Immature natural killer cell (primary cell): ENCODE results near the gene JHY. TPM values are rescaled to one million over a fixed set of nuclear protein-coding genes. Genes with fewer than 3 reads are reported as not detected.

ENCODE experiments used
- DNase-seq, 3 donors: peaks; one replicate each; pipeline ENCODE4 v3.0.0; 2022; ENCODE audit warnings: mixed read lengths in 1 of 3
- H3K27ac Mint-ChIP-seq, 6 donors: one replicate each; pipeline ENCODE4 v1.8.0; 2020; ENCODE audit warnings: mixed read lengths in 6 of 6, mild to moderate bottlenecking in 5 of 6, inconsistent platforms in 4 of 6, moderate library complexity in 3 of 6
- H3K27me3 Mint-ChIP-seq, 3 donors: one replicate each; pipeline ENCODE4 v1.8.0; 2020 to 2021; ENCODE audit warnings: low read depth in 3 of 3, mild to moderate bottlenecking in 3 of 3, mixed read lengths in 3 of 3, moderate library complexity in 3 of 3, inconsistent platforms in 1 of 3
- H3K36me3 Mint-ChIP-seq, 3 donors: one replicate each; pipeline ENCODE4 v1.8.0; 2020; ENCODE audit warnings: mixed read lengths in 3 of 3, inconsistent platforms in 2 of 3, mild to moderate bottlenecking in 2 of 3
- H3K4me1 Mint-ChIP-seq, 2 donors: one replicate each; pipeline ENCODE4 v1.8.0; 2020; ENCODE audit warnings: inconsistent platforms in 2 of 2, mild to moderate bottlenecking in 2 of 2, mixed read lengths in 2 of 2, moderate library complexity in 1 of 2
- H3K4me3 Mint-ChIP-seq, 5 donors: one replicate each; pipeline ENCODE4 v1.8.0; 2020; ENCODE audit warnings: mild to moderate bottlenecking in 5 of 5, mixed read lengths in 5 of 5, inconsistent platforms in 3 of 5, moderate library complexity in 3 of 5
- H3K9me3 Mint-ChIP-seq, 6 donors: one replicate each; pipeline ENCODE4 v1.8.0; 2020; ENCODE audit warnings: mild to moderate bottlenecking in 6 of 6, mixed read lengths in 6 of 6, inconsistent platforms in 4 of 6, moderate library complexity in 3 of 6
- polyA plus RNA-seq, 3 donors: library from polyadenylated mRNA; unstranded; fragments of 300-500 nt; fragmentation: Illumina TruSeq; gene quantifications; one replicate each; pipeline ENCODE4 v1.2.3, GENCODE V29; 2021

The JHY gene
- polyA plus RNA-seq, 3 donors from 2014 or later: 1.6 to 3.3 (median 1.7) TPM

DNA sequence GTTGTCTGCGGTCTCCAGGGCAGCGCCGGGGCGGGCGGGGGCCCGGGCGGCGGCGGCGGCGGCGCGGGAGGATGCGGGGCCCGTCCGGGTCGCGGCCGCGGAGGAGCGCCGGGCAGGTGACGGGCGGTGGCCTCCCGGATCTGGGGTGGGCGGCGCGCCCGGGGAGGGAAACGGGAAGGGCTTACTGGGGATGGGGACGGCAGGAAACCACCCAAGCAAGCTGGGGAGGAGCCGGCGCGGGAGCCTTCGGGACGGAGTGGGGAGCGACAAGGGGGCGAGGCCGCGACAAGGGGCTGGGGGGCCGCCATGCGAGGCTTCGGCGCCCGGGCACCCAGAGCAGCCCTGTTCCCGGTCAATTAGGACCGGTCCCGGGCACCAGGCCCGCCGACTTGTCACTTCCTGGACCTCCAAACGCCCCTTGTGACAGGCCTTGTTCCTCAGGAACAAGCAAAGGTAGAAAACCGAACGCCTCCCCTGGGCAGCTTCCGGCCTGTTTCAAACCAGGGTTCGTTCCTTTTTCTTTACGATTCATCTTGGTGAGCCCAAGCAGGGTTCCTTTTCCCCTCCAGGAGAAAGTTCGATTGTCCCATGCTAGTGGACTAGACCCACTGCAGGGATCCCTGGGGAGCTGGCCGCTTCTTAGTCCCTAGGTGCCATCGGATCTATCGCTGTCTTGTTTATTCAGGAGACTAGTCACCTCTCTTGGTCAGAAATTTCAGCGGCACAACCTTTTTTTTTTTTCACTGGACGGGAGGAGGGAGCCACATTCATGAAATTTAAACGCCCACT lies 492 bp downstream of the JHY start:
- peaks cover 0 to 4% (median 0%) of the 10 kb centered on the region in 3 donors for H3K36me3 Mint-ChIP-seq

DNA sequence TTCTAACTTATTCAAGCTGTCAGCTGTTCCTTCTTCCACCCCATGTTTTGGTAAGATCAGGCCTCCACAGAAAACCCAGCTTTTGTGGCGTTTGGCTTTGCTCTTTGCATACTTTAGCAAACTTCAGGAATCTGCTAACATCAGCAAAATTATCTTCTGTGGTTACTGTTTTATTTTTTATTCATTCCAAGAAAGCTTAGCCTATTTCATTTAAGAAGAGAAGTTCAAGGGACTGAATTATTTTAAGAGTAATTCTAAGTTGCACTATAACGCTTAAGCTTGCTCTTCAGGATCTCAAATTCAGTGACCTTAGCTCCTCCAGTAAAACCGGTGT lies 1.1 kb downstream of the JHY start:
- Mint-ChIP-seq H3K36me3 (peaks cover 0 to 4% (median 0%) of the 10 kb centered on the region in 3 donors), H3K4me1 (peaks cover 12 to 17% of the 10 kb centered on the region in 2 donors), H3K27ac (peak overlapping the region; percentile 54 to 89 (median 83)), H3K4me3 (peak overlapping the region; percentile 82 to 89 (median 85)), H3K27me3 (peaks cover 1 to 7% (median 5%) of the 10 kb centered on the region in 3 donors), H3K9me3 (no peaks in the 10 kb centered on the region)
- no peak for DNase-seq

More for the DNA sequence above, 492 bp downstream of the JHY start:
- peak; percentile 36 to 46 (median 41) for DNase-seq
- H3K27ac Mint-ChIP-seq: peak overlapping the region; percentile 54 to 89 (median 83)
- H3K4me3 Mint-ChIP-seq: peak overlapping the region; percentile 82 to 90 (median 85)
- H3K9me3 Mint-ChIP-seq: no peaks in the 10 kb centered on the region
- H3K27me3 Mint-ChIP-seq: peaks cover 1 to 7% (median 5%) of the 10 kb centered on the region in 3 donors
- H3K4me1 Mint-ChIP-seq: peaks cover 12 to 22% of the 10 kb centered on the region in 2 donors

DNA sequence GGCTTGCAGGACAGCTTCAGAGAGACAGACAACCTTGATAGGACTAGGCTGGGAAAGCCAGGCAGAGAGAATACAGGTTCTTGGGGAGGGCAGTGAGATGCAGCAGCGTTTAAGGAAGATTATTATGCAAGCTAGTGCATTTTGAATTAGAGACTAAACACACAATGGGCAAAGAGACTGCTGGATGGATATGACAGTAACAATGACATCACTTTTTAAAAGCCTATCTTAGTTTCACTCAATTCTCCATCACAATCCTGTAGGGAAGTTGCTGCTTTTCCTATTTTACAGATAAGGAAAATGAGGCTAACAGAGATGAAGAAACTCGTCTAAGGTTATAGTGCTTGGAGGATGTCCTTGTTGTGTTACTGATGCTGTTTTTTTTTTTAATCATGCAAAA lies 5.6 kb downstream of the JHY start:
- H3K27ac Mint-ChIP-seq: no peak overlapping the region
- DNase-seq: no peak
- H3K4me1 Mint-ChIP-seq: peaks cover 7 to 8% of the 10 kb centered on the region in 2 donors
- no peak overlapping the region for H3K4me3 Mint-ChIP-seq
- H3K9me3 Mint-ChIP-seq: no peaks in the 10 kb centered on the region
- H3K36me3 Mint-ChIP-seq: peaks cover 0 to 4% (median 0%) of the 10 kb centered on the region in 3 donors
- H3K27me3 Mint-ChIP-seq: peaks cover 0 to 2% (median 0%) of the 10 kb centered on the region in 3 donors

DNA sequence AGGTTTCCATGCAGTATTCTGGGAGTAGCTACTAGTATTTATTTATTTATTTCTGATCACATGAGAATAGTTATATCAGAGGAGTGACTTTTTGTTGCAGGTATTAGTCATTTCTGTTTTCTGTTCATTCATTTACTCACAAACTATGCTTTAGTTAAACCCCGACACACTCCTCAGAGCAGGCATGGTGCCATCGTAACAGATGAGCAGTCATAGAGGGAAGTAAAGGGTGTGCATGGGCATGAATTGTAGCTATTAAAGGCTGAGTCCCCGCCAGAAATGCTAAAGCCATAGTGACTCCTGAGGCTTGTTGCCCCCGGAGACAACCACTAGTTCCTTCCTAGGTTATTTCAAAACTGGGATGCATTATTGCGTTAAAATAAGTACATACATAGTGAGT lies 10.6 kb downstream of the JHY start:
- no peak for DNase-seq
- Mint-ChIP-seq H3K4me3 (no peak overlapping the region), H3K36me3 (no peaks in the 10 kb centered on the region), H3K4me1 (no peaks in the 10 kb centered on the region), H3K9me3 (no peaks in the 10 kb centered on the region), H3K27ac (no peak overlapping the region), H3K27me3 (no peaks in the 10 kb centered on the region)

DNA sequence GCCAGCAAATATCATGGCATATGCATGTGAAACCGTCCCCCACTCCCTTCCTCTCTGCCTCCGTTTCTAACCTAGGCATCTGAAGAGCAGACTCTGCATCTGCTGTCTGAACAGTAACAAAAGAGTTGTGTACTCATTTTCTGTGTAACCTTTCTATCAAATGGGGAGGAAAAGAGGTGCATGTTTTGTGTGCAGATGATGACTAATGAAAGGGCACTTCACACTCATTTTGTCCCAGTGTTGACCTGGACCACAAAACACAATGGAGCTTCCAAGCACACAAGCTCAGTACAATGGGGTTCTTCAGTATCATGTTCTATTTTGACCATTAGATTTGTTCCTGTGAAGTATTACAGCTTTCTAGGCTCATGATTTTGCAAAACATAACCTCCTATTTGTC lies 13.0 kb downstream of the JHY start:
- no peak for DNase-seq
- Mint-ChIP-seq H3K4me1 (no peaks in the 10 kb centered on the region), H3K36me3 (no peaks in the 10 kb centered on the region), H3K27me3 (peaks cover 0 to 2% (median 0%) of the 10 kb centered on the region in 3 donors), H3K27ac (no peak overlapping the region), H3K4me3 (no peak overlapping the region), H3K9me3 (no peaks in the 10 kb centered on the region)

DNA sequence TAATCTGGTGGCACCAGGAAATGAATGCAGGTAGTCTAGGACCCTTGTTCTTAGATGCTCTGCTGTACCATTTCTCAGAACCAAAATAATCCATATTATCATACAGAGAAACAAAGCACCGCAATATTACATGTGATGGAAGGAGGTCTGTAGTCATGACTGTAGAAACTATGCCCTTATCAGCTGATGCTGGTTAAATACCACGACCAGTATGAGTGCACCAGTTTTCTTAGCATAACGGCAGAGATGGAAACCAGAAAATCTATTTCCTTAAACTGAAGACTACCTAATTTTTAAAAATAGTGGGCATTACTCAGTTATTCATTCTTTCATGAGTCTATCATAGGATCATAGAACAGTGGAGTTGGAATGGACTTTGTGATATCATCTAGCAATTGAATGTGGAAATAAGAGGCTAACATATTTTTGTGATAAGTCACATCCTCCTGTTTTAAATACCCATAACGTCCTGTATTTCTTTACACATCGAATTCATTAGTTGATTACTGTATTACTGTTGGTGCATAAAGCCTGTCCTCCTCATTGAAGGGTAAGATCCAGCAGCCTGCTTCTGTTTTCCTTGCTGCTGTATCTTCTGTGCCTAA lies 15.1 kb downstream of the JHY start:
- no peaks in the 10 kb centered on the region for H3K9me3 Mint-ChIP-seq
- no peak overlapping the region for H3K4me3 Mint-ChIP-seq
- no peak overlapping the region for H3K27ac Mint-ChIP-seq
- DNase-seq: no peak
- no peaks in the 10 kb centered on the region for H3K36me3 Mint-ChIP-seq
- H3K4me1 Mint-ChIP-seq: no peaks in the 10 kb centered on the region
- peaks cover 0 to 2% (median 0%) of the 10 kb centered on the region in 3 donors for H3K27me3 Mint-ChIP-seq

DNA sequence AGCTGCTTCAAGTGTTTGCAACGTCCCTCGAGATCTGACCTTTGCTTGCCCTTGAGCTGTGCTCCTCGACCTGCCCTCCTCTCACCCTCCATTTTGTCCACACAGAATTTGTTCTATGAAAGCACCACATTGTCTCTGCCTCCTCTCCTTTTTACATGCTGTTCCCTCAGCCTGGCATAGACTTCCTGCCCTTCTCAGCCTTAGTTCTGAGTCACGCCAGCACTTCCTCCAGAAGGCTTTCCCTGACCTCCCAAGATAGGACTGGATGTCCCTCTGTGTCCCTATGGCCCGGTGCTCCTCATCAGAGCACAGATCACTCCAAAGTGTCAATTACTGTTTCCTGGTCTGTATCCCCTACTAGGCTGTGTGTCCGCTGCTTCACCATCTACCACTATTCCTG lies 16.2 kb downstream of the JHY start:
- no peaks in the 10 kb centered on the region for H3K36me3 Mint-ChIP-seq

DNA sequence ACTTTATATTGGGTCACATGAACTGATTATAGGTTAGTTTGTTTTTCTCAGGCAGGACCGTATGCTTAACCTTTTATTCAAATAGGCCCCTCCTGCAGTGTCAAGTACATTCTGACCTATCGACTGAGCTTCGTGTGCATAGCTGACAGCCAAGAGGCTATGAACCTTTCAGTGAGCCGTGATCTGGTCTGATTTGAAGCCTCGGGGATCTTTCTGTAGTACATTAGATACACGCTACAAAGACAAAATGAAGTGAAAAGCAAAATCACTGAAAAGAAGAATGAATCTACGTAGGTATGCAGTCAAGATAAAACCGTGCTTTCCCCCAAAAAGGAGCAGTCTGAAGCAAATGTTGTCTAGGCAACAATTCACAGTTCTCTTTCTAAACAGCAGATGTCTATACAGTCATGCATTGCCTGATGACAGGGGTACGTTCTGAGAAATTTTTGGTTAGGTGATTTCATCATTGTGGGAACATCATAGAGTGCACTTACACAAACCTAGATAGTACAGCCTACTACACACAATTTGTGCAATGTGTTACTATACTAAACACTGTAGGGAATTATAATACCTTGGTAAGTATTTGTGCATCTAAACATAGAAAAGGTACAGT lies 18.1 kb downstream of the JHY start:
- no peak overlapping the region for H3K27ac Mint-ChIP-seq
- peaks cover 0 to 2% (median 0%) of the 10 kb centered on the region in 3 donors for H3K27me3 Mint-ChIP-seq
- no peaks in the 10 kb centered on the region for H3K36me3 Mint-ChIP-seq
- no peaks in the 10 kb centered on the region for H3K4me1 Mint-ChIP-seq
- no peaks in the 10 kb centered on the region for H3K9me3 Mint-ChIP-seq
- DNase-seq: no peak
- H3K4me3 Mint-ChIP-seq: no peak overlapping the region

More for the DNA sequence above, 16.2 kb downstream of the JHY start:
- Mint-ChIP-seq H3K27ac (no peak overlapping the region), H3K27me3 (peaks cover 0 to 2% (median 0%) of the 10 kb centered on the region in 3 donors), H3K9me3 (no peaks in the 10 kb centered on the region), H3K4me3 (no peak overlapping the region), H3K4me1 (no peaks in the 10 kb centered on the region)
- no peak for DNase-seq

DNA sequence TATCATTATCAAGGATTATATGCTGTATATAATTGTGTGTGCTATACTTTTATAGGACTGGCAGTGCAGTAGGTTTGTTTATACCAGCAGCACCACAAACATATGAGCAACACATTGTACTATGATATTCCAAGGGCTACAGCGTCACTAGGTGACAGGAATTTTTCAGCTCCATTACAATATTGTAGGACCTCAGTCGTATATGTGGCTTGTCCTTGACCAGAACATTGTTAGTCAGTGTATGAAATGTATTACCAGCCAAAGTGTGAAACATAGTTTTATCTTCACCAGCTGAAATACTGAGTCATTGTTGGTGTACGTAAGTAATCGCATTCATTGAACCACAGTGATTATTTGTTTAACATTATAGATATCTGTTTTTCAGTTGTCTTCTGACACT lies 20.4 kb downstream of the JHY start:
- no peak overlapping the region for H3K27ac Mint-ChIP-seq
- no peaks in the 10 kb centered on the region for H3K9me3 Mint-ChIP-seq
- no peak overlapping the region for H3K4me3 Mint-ChIP-seq
- peaks cover 0 to 5% (median 0%) of the 10 kb centered on the region in 3 donors for H3K27me3 Mint-ChIP-seq
- DNase-seq: no peak
- no peaks in the 10 kb centered on the region for H3K4me1 Mint-ChIP-seq
- H3K36me3 Mint-ChIP-seq: no peaks in the 10 kb centered on the region

DNA sequence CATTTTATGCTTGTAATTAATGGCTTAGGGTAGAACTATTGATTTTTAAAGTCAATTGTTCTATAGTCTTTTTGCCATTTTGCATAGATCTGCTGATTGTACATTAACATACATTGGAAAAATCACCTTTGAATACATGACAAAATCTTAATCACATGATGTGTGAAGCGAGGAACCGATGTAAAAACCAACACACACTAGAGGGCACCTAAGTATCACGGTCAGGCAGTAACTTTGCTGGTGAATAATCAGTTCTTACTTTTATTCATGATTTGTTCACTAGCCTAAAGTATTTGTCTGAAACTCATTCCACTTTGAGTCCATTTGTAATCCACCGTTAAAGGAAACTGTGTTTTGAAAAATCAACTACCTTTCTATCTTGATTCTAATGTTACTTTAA lies 28.2 kb downstream of the JHY start:
- Mint-ChIP-seq H3K4me1 (no peaks in the 10 kb centered on the region), H3K36me3 (no peaks in the 10 kb centered on the region), H3K4me3 (no peak overlapping the region), H3K27me3 (peaks cover 0 to 6% (median 3%) of the 10 kb centered on the region in 3 donors), H3K27ac (no peak overlapping the region), H3K9me3 (no peaks in the 10 kb centered on the region)
- DNase-seq: peak in 1 of 3 donors; percentile 3

DNA sequence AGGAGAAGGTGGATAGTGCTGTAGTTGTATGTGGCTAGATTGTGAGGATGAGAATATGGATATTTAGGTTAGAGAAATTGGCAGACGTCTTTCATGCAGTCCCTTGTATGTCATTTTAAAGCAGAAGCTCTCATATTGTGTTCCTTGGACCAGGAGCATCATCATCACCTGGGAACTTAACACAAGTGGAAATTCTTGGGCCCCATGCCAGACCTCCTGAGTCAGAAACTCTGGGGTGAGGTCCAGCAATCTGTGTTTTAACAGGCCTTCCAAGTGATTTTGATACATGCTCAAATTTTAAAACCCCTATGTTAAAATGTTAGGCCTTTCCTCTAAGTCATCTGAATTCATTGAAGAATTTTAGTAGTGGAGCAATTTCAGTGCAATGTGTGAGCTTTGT lies 34.8 kb downstream of the JHY start:
- no peak for DNase-seq
- no peaks in the 10 kb centered on the region for H3K4me1 Mint-ChIP-seq
- no peak overlapping the region for H3K4me3 Mint-ChIP-seq
- peaks cover 0 to 2% (median 0%) of the 10 kb centered on the region in 3 donors for H3K27me3 Mint-ChIP-seq
- peaks cover 0 to 4% (median 0%) of the 10 kb centered on the region in 3 donors for H3K36me3 Mint-ChIP-seq
- no peak overlapping the region for H3K27ac Mint-ChIP-seq
- no peaks in the 10 kb centered on the region for H3K9me3 Mint-ChIP-seq

DNA sequence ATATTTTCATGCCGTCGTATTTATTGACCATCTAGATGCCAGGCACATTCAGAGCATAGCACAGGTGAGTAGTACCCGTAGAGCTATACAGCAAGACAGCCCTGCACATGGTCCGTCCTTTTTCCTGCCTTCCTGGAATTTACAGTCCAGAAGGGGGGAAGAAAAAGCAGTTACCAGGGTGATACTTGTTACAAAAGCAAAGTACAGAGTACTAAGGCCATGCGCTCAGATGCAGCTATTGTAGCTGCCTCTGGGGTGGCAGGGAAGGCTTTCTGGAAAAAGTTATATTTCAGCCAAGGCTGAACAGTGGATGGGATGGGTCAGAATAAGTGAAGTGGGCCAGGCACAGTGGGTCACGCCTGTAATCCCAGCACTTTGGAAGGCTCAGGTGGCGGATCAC lies 36.2 kb downstream of the JHY start:
- peaks cover 0 to 4% (median 0%) of the 10 kb centered on the region in 3 donors for H3K36me3 Mint-ChIP-seq
- no peaks in the 10 kb centered on the region for H3K9me3 Mint-ChIP-seq
- H3K27ac Mint-ChIP-seq: no peak overlapping the region
- no peaks in the 10 kb centered on the region for H3K4me1 Mint-ChIP-seq
- DNase-seq: no peak
- no peak overlapping the region for H3K4me3 Mint-ChIP-seq
- peaks cover 2% of the 10 kb centered on the region in 3 donors for H3K27me3 Mint-ChIP-seq

DNA sequence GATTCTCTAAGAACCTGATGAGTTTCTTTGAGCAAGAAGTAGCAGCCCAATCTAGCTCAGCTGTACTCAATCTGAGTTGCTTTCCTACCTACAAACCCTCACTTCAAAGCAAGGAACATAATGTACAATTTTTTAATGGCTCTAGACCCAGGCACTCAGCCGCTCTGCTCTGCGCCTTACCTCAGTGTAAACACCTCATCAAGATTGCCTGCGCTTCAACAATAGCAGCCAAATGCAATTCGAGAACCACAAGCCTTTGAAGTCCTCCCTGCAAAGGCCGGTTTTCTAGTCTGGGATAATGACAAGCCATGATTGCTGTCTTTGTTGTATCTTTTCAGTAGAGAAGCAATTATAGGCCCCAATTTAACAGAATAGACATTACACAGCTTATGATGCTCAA lies 38.0 kb downstream of the JHY start:
- Mint-ChIP-seq H3K4me3 (no peak overlapping the region), H3K27ac (no peak overlapping the region), H3K27me3 (peaks cover 2% of the 10 kb centered on the region in 3 donors), H3K36me3 (peaks cover 0 to 4% (median 0%) of the 10 kb centered on the region in 3 donors), H3K4me1 (no peaks in the 10 kb centered on the region), H3K9me3 (no peaks in the 10 kb centered on the region)
- no peak for DNase-seq

DNA sequence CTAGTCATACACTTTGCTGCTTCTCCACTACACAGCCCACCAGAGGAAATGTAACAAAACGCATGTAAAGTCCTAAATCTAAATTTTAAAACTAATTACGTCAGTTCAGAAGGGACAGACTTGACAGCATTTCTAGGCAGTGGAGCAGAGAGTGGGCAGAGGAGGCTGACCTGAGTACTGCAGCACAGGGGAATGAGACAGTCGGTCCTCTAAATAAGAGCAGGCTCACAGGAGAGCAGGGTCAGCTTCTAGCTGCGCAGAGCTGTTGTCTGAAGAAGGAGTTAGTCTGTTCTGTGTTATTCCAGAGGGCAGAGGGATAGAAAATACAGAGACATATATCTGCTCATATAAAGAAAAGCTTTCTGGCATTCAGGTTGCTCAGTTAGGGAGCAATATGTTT lies 40.3 kb downstream of the JHY start:
- H3K36me3 Mint-ChIP-seq: peaks cover 0 to 4% (median 0%) of the 10 kb centered on the region in 3 donors
- H3K4me1 Mint-ChIP-seq: no peaks in the 10 kb centered on the region
- DNase-seq: no peak
- no peak overlapping the region for H3K27ac Mint-ChIP-seq
- H3K9me3 Mint-ChIP-seq: no peaks in the 10 kb centered on the region
- H3K27me3 Mint-ChIP-seq: peaks cover 2% of the 10 kb centered on the region in 3 donors
- no peak overlapping the region for H3K4me3 Mint-ChIP-seq
